Measurements from ENCODE around the gene TICRR. TPM values are rescaled to one million over a fixed set of nuclear protein-coding genes. Genes with fewer than 3 reads are reported as not detected.

TICRR gene
- total and polyA plus RNA-seq, 2 of the 8 experiments (the other 6 are each of a cell fraction or from before 2014, with no cell fraction given) = 13.1 to 34.8 TPM

DNA sequence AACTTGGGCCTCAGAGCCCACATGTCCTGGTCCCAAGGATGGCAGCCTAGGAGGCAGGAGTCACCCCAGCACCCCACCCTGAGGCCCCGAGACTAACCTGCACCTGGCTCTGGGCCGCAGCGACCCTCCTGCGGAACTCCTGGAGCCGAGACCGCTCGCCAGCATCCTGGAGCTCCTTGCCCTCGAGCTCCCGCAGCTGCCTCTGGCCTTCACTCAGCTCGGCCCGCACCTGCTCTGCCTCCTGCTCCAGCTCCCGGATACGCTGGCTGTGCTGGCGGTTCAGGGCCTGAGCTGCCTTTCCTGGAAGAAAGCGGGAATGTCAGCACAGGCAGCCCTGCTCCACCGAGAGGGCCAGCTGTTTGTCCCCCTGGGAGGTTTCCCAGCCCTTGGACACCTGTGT lies 66.8 kb downstream of the TICRR start:
- CTCF ChIA-PET (ENCODE audit: partially characterized antibody) = interaction anchor here (0.8 to 0.9 kb wide), 2 partner anchors 29 to 282 kb away, joined by 3 read pairs; no protein-coding TSS in a partner anchor

More for the DNA sequence above, 66.8 kb downstream of the TICRR start:
- H3K23ac ChIP-seq (ENCODE audit: insufficient read length) = no peak overlapping the region
- H3K56ac ChIP-seq (replicated peaks; ENCODE audit: insufficient read length, low read depth, low read length) = no peak overlapping the region
- TF ChIP-seq, protein P1, sequence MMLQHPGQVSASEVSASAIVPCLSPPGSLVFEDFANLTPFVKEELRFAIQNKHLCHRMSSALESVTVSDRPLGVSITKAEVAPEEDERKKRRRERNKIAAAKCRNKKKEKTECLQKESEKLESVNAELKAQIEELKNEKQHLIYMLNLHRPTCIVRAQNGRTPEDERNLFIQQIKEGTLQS (IDR thresholded peaks at IDR 0.05; ENCODE audit: insufficient read depth, low read depth, low read length) = no peak
- no peak for TF ChIP-seq CHD1 (IDR thresholded peaks at IDR 0.05; ENCODE audit: low read depth, low read length)
- TF ChIP-seq CBX8 (IDR thresholded peaks at IDR 0.05; ENCODE audit: borderline replicate concordance, low read depth, low read length) = no peak
- no peak for TF ChIP-seq BCL11A (IDR thresholded peaks at IDR 0.05; ENCODE audit: low read depth in 2 of 2, low read length in 2 of 2)
- no peak for TF ChIP-seq HDAC2 (IDR thresholded peaks at IDR 0.05; ENCODE audit: borderline replicate concordance in 1 of 2, low read depth in 2 of 2, low read length in 2 of 2)
- no peak for TF ChIP-seq CEBPB (IDR thresholded peaks at IDR 0.05; ENCODE audit: low read depth, low read length)
- no peak for TF ChIP-seq HDAC6 (IDR thresholded peaks at IDR 0.05; ENCODE audit: low read depth, low read length)
- no peak for TF ChIP-seq TBP (IDR thresholded peaks at IDR 0.05; ENCODE audit: low read depth, low read length)
- TF ChIP-seq, protein P2, sequence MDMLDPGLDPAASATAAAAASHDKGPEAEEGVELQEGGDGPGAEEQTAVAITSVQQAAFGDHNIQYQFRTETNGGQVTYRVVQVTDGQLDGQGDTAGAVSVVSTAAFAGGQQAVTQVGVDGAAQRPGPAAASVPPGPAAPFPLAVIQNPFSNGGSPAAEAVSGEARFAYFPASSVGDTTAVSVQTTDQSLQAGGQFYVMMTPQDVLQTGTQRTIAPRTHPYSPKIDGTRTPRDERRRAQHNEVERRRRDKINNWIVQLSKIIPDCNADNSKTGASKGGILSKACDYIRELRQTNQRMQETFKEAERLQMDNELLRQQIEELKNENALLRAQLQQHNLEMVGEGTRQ (IDR thresholded peaks at IDR 0.05; ENCODE audit: low read length) = no peak
- TF ChIP-seq TCF12 (IDR thresholded peaks at IDR 0.05; ENCODE audit: low read depth, low read length) = no peak
- TF ChIP-seq RBBP5 (IDR thresholded peaks at IDR 0.05; ENCODE audit: borderline replicate concordance, low read depth, low read length) = no peak
- no peak for TF ChIP-seq SIX5 (IDR thresholded peaks at IDR 0.05; ENCODE audit: low read depth, low read length)
- H3K9ac ChIP-seq (replicated peaks in 1 of 4; ENCODE audit: extremely low read depth in 1 of 4, low read depth in 3 of 4, low read length in 3 of 4) = no peak overlapping the region
- DNase-seq (ENCODE audit: low read depth in 1 of 2, low spot score in 2 of 2) (no peak), FAIRE-seq (no peak)
- H3K4ac ChIP-seq (replicated peaks; ENCODE audit: insufficient read length, low read depth, low read length) = no peak overlapping the region
- no peak overlapping the region for H3K14ac ChIP-seq (ENCODE audit: insufficient read length)
- no peaks in the 10 kb centered on the region for H3K79me1 ChIP-seq (ENCODE audit: low read depth, low read length)
- 92% methylated on average over 16 of the region's 16 CpGs; no CpG with 5 or more reads in 1 of the 2 experiments for WGBS, 2 experiments (ENCODE audit: extremely low coverage in 1 of 2, insufficient coverage in 1 of 2, insufficient read length in 1 of 2, insufficient replicate concordance in 2 of 2, low coverage in 1 of 2, low lambda C conversion rate in 2 of 2, missing lambda C conversion rate in 1 of 2)
- H3K79me2 ChIP-seq (ENCODE audit: control insufficient read depth in 1 of 2, insufficient read depth in 2 of 2, low read length in 2 of 2) = no peaks in the 10 kb centered on the region
- peaks cover 0 to 28% (median 16%) of the 10 kb centered on the region in 4 experiments; a peak in 5 of 8 replicates for H3K36me3 ChIP-seq (ENCODE audit: control insufficient read depth in 2 of 4, insufficient read depth in 4 of 4, low read length in 3 of 4)
- no peak overlapping the region for H2BK12ac ChIP-seq (ENCODE audit: low read depth, low read length)
- POLR2A ChIA-PET (ENCODE audit: partially characterized antibody) = interaction anchor here (1.4 to 1.9 kb wide), 2 partner anchors 9 to 13 kb away, joined by 4 to 9 read pairs; no protein-coding TSS in a partner anchor
- peaks cover 0 to 4% of the 10 kb centered on the region in 2 experiments; a peak in 2 of 4 replicates for H3K9me3 ChIP-seq (ENCODE audit: insufficient read depth in 2 of 2, low read depth in 1 of 2, low read length in 1 of 2)
- no peak overlapping the region for H2AK5ac ChIP-seq (ENCODE audit: low read depth, low read length)
- H2AFZ ChIP-seq (ENCODE audit: low read length) = no peak overlapping the region
- no peak overlapping the region for H2BK20ac ChIP-seq (ENCODE audit: low read length)
- H3K4me3 ChIP-seq (ENCODE audit: extremely low read depth in 1 of 4, insufficient read depth in 2 of 4, low read depth in 3 of 4, low read length in 4 of 4) = no peak overlapping the region
- H2BK15ac ChIP-seq (ENCODE audit: low read length) = no peak overlapping the region
- no peak overlapping the region for H3K27ac ChIP-seq (ENCODE audit: low read depth, low read length)
- H4K5ac ChIP-seq (ENCODE audit: insufficient read length, low read depth, low read length) = no peak overlapping the region
- no peak overlapping the region for H2BK5ac ChIP-seq (ENCODE audit: low read depth, low read length)
- H3K4me2 ChIP-seq (ENCODE audit: insufficient read depth in 1 of 2, low read depth in 2 of 2, low read length in 2 of 2) = no peak overlapping the region
- no peak overlapping the region for H4K91ac ChIP-seq (replicated peaks; ENCODE audit: insufficient read length, low read length)
- H4K20me1 ChIP-seq (replicated peaks in 1 of 2; ENCODE audit: control insufficient read depth in 1 of 2, insufficient read depth in 2 of 2, low read length in 2 of 2) = peaks cover 0 to 4% of the 10 kb centered on the region in 2 experiments
- no peaks in the 10 kb centered on the region for H3K4me1 ChIP-seq (replicated peaks in 1 of 4; ENCODE audit: control insufficient read depth in 3 of 4, insufficient read depth in 4 of 4, low read length in 3 of 4)
- no peaks in the 10 kb centered on the region for H3K27me3 ChIP-seq (replicated peaks in 1 of 4; ENCODE audit: control insufficient read depth in 3 of 4, extremely low read depth in 1 of 4, insufficient read depth in 3 of 4, low read length in 3 of 4)
- no peak overlapping the region for H3K18ac ChIP-seq (ENCODE audit: extremely low read depth, low read length)
- H2BK120ac ChIP-seq (replicated peaks; ENCODE audit: low read depth, low read length) = no peak overlapping the region
- no peak overlapping the region; the same call in 1 of the 2 replicates for H4K8ac ChIP-seq (ENCODE audit: extremely low read depth, insufficient read depth, low read length)
- H3K23me2 ChIP-seq (ENCODE audit: low read depth, low read length) = no peaks in the 10 kb centered on the region
